ENCODE data around the gene SH3GL3. TPM values are rescaled to one million over a fixed set of nuclear protein-coding genes. Genes with fewer than 3 reads are reported as not detected.

SH3GL3 gene
- total and polyA plus RNA-seq, 2 of the 4 experiments (the other 2 are of a cell fraction), result not detected

GRCh38 chr15:83604549-83604948, 157.4 kb downstream of the SH3GL3 start:
- Histone ChIP-seq H2AK9ac (replicated peaks; ENCODE audit: low read depth, low read length, poor library complexity) (no peak overlapping the region), H3K79me1 (ENCODE audit: low read depth in 1 of 2, low read length in 2 of 2) (no peaks in the 10 kb centered on the region), H3K4me3 (ENCODE audit: insufficient read depth, low read depth, low read length) (no peak overlapping the region), H2BK5ac (ENCODE audit: low read depth, low read length, poor library complexity, severe bottlenecking) (no peak overlapping the region), H4K20me1 (ENCODE audit: insufficient read depth, low read length) (no peaks in the 10 kb centered on the region), H3K36me3 (ENCODE audit: control insufficient read depth, insufficient read depth, low read length) (no peaks in the 10 kb centered on the region), H3K56ac (ENCODE audit: extremely low read depth, insufficient read depth, low read length) (no peak overlapping the region), H2AK5ac (ENCODE audit: low read depth, low read length) (no peak overlapping the region), H4K8ac (ENCODE audit: low read depth in 2 of 2, low read length in 2 of 2) (no peak overlapping the region), H3K27ac (ENCODE audit: insufficient read depth, low read length) (no peak overlapping the region), H2AFZ (replicated peaks; ENCODE audit: low read length, poor library complexity) (no peak overlapping the region), H4K5ac (ENCODE audit: low read depth, low read length) (no peak overlapping the region), H3K4me2 (ENCODE audit: low read depth, low read length) (no peak overlapping the region), H3K18ac (ENCODE audit: low read depth, low read length) (no peak overlapping the region), H3K9ac (ENCODE audit: low read depth, low read length) (no peak overlapping the region), H3K9me1 (ENCODE audit: insufficient read depth, low read length) (no peaks in the 10 kb centered on the region), H3K23ac (ENCODE audit: low read depth, low read length) (no peak overlapping the region), H4K91ac (ENCODE audit: insufficient read depth, low read depth, low read length) (no peak overlapping the region), H2BK20ac (ENCODE audit: low read depth, low read length) (no peak overlapping the region), H3K14ac (replicated peaks; ENCODE audit: low read depth, low read length) (no peak overlapping the region), H3K27me3 (ENCODE audit: control insufficient read depth, insufficient read depth, low read length) (no peaks in the 10 kb centered on the region), H2BK15ac (ENCODE audit: low read depth, low read length) (no peak overlapping the region), H2BK120ac (ENCODE audit: low read depth, low read length) (no peak overlapping the region), H3K4ac (ENCODE audit: low read depth, low read length) (no peak overlapping the region), H3K4me1 (ENCODE audit: control insufficient read depth, insufficient read depth, low read length) (no peaks in the 10 kb centered on the region; the same call in 1 of the 2 replicates), H3K9me3 (ENCODE audit: control insufficient read depth, insufficient read depth, low read length) (no peaks in the 10 kb centered on the region)
- BruUV-seq (replicated peaks), result no TSS peak
- DNase-seq (no peak), ATAC-seq (ENCODE audit: low read depth) (no peak)
- no CpG with 5 or more reads among the region's 1 CpG for WGBS, 2 experiments (ENCODE audit: extremely low coverage in 2 of 2, insufficient read length in 1 of 2)
- intact Hi-C loops (cut with micrococcal nuclease) (no loop called here), in situ Hi-C loops (cut with MboI; ENCODE audit: low sequenced_read_pairs) (no loop called here), dilution Hi-C loops (cut with HindIII; ENCODE audit: low sequenced_read_pairs, unreplicated experiment) (no loop called here)
- no peak for TF ChIP-seq MXI1 (IDR thresholded peaks at IDR 0.05; ENCODE audit: borderline replicate concordance, low read depth, low read length)
- no peak for TF ChIP-seq SMC3 (IDR thresholded peaks at IDR 0.05; ENCODE audit: low read depth, low read length)
- TF ChIP-seq MAZ (IDR thresholded peaks at IDR 0.05; ENCODE audit: borderline replicate concordance, low read depth, low read length), result no peak
- no peak for TF ChIP-seq USF2 (IDR thresholded peaks at IDR 0.05; ENCODE audit: low read depth, low read length)
- TF ChIP-seq RCOR1 (IDR thresholded peaks at IDR 0.05; ENCODE audit: insufficient replicate concordance, low read length), result no peak
- TF ChIP-seq FOS (IDR thresholded peaks at IDR 0.05; ENCODE audit: low read depth, low read length), result no peak
- no peak for TF ChIP-seq BHLHE40 (IDR thresholded peaks at IDR 0.05; ENCODE audit: low read depth, low read length)
- no peak for TF ChIP-seq MAFK (IDR thresholded peaks at IDR 0.05; ENCODE audit: low read depth, low read length)
- TF ChIP-seq CTCF (conservative IDR thresholded peaks at IDR 0.05; ENCODE audit: low read depth, low read length), result no peak
- TF ChIP-seq POLR2A (IDR thresholded peaks at IDR 0.05; ENCODE audit: low read depth, low read length), result no peak
- TF ChIP-seq ELK1 (IDR thresholded peaks at IDR 0.05; ENCODE audit: borderline replicate concordance, low read depth, low read length), result no peak
- TF ChIP-seq NFE2L2 (IDR thresholded peaks at IDR 0.05; ENCODE audit: low read depth, low read length), result no peak
- no peak for TF ChIP-seq RAD21 (IDR thresholded peaks at IDR 0.05; ENCODE audit: low read length)
- no peak for TF ChIP-seq CHD1 (IDR thresholded peaks at IDR 0.05; ENCODE audit: low read depth, low read length)
- no peak for TF ChIP-seq CEBPB (IDR thresholded peaks at IDR 0.05; ENCODE audit: low read depth, low read length)
- TF ChIP-seq RFX5 (IDR thresholded peaks at IDR 0.05; ENCODE audit: low read depth, low read length), result no peak
- CTCF ChIA-PET, result no interaction called here
- POLR2A ChIA-PET (ENCODE audit: unreplicated experiment), result interaction anchor here (0.6 kb wide), 1 partner anchor 33 kb away, joined by 11 read pairs; no protein-coding TSS in a partner anchor
